IPS-NIHi7 (cell line): Measurements from ENCODE around the gene ASIC3.
A peak's percentile ranks its signal among the peaks of the same experiment; 100 is the strongest.
"Not testable (repeated sequence)": the region's sequence is repeated elsewhere in the genome, so short reads cannot be mapped to it uniquely, and the experiment has no call there.

Experiments
- DNase-seq: peaks from one replicate; pipeline ENCODE4 v3.0.0; 2012; ENCODE audit warnings: mixed read lengths; ENCODE audit errors: extremely low spot score

ASIC3 gene

DNA sequence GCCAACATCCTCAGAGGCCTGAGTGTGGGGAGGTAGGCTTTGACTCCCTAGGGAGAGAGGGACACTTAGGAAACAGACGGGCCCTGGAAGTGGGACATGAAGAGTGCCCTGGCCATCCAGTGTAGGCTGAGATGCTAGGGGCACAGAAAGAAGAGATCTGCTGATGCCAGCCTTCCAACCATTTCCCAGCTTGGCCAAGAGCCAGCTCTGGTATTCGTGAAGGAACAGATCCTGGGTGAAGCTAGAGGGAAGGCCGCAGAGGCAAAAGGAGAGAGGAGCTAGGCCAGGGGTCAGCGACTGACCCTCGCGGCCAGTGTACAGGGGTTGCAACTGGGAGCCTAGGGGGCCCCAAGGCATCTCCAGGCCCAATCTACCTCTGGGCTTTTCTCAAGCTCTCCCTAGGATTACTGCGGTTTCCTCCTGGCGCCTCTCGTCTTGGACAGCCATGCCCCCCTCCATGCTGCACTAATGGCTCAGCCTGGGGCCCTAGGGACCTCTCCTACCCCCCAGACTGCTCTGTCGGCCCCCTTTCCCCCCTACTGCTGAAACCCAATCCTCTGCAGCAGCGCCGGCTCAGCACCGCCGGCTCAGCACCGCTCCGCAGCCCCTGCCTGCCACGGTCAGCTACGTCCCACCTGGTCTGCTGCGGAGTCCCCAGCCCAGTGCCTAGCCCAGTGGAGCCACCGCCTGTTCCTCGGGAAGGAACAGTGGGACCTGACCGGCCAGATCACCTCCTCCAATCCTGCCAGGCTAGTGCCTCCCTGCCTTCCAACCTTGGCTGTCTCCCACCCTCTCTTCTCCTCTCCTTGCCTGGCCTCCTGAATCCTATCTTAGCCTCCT, at the start of gene ASIC3:
TSS of gene ASIC3 (plus strand) at position 556 of the 840 bp plus-strand sequence. CDS start 355 bp downstream, outside the sequence.
- DNase-seq: no peak

DNA sequence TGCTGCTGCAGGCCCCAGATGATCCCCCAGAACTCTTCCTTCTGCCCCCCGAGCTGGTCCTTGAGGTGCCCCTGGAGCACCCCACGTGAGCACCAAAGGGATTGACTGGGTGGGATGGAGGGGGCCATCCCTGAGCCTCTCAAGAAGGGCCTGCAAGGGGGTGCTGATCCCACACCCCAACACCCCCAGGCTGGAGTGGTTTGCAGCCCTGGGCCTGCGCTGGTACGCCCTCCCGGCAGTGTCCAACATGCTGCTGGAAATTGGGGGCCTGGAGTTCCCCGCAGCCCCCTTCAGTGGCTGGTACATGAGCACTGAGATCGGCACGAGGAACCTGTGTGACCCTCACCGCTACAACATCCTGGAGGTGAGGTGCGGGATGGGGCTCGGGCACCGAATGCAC, 49.3 kb upstream of the ASIC3 start:
- no peak for DNase-seq

DNA sequence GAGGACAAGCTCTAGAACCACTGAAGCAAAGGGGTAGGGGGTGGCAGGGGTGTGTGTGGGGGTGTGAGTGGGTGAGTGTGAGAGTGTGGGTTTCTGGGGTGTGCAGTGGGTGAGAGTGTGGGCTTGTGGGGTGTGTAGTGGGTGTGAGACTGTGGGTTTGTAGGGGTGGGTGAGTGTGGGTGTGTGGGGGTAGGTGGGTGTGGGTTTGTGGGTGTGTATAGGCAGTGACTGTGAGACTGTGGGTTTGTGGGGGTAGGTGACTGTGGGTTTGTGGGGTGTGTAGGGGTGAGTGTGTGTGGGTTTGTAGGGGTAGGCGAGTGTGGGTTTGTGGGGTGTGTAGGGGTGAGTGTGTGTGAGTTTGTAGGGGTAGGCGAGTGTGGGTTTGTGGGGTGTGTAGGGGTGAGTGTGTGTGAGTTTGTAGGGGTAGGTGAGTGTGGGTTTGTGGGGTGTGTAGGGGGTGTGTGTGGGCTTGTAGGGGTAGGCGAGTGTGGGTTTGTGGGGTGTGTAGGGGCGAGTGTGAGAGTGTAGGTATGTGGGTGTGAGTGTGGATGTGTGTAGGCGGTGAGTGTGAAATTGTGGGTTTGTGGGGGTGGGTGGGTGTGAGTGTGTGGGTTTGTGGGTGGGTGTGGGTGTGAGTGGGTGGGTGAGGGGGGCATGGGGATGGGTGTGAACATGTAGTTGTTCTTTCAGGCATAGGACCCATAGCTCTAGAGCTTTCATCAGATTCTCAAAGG, 48.7 kb upstream of the ASIC3 start:
- no peak for DNase-seq

DNA sequence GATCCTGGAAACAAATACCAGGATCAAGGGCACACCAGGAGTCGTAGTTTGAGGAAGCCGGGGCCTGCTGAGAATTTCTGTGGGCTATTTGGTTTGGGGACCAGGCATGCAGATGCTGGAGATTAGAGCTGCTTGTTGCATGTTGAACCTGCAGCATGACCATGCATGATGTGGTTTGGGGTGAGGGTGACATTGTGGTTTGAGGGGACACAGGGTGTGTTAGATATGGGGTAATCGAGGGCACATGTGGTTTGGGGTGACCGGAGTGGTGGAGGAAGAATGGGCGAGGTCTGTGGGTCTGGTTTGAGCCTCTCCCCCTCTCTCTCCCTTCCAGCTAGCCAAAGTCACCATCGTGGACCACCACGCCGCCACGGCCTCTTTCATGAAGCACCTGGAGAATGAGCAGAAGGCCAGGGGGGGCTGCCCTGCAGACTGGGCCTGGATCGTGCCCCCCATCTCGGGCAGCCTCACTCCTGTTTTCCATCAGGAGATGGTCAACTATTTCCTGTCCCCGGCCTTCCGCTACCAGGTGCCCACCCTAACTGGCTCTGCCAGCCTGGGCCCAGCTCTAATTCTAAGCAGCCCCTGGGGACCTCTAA, 47.3 kb upstream of the ASIC3 start:
- no peak for DNase-seq

DNA sequence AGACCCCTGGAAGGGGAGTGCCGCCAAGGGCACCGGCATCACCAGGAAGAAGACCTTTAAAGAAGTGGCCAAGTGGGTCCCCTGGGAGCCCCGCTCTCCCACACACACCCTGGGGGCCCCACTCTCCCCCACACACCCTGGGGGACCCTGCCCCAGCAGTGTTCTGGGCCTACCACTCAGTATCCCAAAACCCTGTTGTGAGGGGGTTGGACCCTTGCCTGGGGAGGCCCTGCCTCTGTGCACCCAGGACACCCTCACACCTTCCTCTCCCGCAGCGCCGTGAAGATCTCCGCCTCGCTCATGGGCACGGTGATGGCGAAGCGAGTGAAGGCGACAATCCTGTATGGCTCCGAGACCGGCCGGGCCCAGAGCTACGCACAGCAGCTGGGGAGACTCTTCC, 46.8 kb upstream of the ASIC3 start:
- DNase-seq: no peak

DNA sequence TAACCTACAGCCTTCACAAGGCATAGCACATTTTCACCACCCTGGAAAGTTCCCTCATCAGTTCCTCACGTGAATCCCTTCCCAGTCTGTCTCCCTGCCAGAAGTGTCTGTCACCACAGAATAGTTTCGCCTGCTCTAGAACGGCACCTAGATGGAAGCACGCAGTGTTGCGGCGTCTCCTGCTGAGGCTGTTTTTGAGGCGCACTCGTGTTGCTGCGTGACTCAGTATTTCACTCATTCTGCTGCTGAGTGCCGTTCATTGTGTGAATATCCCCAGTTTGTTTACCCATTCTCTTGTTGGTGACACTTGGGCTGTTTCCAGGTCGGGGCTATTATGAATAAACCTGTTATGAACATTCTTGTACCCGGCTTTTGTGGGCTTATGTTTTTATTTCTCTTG, 44.8 kb upstream of the ASIC3 start:
- DNase-seq: no peak

DNA sequence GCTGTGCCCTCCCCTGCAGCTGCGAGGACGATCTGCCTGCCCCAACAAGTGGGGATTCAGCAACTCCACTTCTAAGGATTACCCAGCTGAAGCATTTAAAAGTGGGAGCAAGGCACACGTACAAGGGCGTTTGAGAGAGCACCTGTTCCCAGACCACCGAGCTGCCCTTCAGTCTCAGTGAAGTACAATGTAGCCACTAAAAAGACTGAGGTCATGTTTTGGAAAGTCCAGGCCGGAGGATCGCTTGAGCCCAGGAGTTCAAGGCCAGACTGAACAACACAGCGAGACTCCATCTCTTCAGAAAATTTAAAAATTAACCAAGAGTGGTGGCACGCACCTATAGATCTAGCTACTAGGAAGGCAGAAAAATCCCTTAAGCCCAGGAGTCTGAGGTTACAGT, 42.8 kb upstream of the ASIC3 start:
- no peak for DNase-seq

DNA sequence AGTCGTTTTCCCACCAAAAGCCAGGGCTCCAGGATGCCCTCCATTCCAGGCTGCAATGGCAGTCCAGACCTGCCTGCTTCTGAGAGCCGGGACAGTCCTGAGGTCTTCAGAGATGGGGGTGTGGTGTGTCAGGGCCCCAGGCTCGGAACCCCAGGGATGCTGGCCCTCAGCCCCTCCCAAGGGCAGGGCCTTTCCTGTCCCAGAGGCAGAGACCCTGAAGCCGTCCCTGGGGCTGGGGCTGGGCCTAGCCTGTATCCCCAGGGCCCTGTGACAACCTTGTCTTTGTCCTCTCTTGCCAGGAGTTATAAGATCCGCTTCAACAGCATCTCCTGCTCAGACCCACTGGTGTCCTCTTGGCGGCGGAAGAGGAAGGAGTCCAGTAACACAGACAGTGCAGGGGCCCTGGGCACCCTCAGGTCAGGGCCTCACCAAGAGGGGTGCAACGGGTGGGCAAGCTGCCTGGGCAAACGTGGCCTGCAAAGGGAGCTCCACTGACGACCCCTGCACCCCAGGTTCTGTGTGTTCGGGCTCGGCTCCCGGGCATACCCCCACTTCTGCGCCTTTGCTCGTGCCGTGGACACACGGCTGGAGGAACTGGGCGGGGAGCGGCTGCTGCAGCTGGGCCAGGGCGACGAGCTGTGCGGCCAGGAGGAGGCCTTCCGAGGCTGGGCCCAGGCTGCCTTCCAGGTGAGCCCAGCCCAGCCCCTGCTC, 41.6 kb upstream of the ASIC3 start:
- no peak for DNase-seq

DNA sequence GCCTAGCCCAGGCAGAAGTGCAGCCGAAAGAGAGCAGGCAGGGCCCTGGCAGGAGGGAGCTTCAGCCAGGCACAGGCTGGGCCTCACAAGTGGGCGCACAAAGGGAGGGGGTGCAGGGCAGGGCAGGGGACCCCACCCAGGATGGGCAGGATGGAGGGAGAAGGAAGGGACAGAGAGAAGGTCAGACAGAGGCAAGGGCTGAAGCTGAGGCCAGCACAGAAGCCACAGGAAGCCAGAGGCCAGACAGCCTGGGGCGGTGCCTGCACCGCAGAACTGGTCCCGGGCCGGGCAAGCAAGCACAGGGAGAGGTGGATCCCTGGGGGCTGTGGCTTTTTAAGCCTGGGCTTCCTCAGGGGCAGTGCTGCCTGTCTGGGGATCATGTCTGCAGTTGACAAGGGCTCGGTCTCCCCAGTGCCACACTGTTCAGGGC, 40.8 kb upstream of the ASIC3 start:
- DNase-seq: no peak

DNA sequence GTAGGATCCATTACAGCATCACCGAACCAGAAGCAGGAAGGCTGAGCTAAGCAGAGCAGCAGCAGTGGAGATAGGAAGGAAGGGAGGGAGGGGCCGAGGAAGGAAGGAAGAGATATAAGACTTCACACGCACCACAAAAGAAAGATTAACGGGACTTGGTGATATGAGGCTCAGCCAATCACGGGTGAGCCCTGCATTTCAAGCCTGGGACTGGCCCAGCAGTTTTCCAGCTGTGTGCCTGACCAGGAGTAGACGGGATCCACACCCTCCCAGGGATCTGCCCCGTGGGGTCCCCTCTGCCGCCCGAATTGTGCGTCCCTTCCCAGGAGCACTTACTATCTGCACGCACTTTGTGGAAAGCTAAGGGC, 40.2 kb upstream of the ASIC3 start:
- DNase-seq: no peak

DNA sequence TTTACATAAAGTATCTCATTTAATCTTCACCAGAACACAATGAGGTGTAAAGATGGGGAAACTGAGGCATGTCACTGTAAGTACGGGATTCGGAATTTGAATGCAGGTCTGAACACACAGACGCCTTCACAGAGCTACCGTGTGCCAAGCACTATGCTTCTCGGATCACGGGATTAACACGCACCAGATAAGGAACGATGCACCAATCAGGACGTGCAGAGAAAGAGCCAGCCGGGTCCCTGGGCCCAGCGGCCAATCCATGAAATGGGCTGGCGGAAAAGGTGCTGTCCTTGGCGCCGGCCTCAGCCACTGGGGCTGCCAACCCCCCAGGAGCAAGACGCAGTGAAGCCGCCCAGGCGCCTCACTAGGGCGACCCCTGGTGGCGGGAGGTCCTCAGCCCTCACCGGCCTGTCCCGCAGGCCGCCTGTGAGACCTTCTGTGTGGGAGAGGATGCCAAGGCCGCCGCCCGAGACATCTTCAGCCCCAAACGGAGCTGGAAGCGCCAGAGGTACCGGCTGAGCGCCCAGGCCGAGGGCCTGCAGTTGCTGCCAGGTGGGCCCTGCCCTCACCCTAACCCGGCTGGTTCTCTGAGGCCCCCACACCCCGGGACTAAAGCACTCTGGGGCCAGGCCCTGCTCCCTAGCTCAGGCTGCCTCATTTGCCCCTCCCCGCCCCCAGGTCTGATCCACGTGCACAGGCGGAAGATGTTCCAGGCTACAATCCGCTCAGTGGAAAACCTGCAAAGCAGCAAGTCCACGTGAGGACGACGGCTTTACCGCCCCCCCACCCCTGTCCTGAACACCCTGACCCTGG, 39.6 kb upstream of the ASIC3 start:
- peak; percentile 87 for DNase-seq

DNA sequence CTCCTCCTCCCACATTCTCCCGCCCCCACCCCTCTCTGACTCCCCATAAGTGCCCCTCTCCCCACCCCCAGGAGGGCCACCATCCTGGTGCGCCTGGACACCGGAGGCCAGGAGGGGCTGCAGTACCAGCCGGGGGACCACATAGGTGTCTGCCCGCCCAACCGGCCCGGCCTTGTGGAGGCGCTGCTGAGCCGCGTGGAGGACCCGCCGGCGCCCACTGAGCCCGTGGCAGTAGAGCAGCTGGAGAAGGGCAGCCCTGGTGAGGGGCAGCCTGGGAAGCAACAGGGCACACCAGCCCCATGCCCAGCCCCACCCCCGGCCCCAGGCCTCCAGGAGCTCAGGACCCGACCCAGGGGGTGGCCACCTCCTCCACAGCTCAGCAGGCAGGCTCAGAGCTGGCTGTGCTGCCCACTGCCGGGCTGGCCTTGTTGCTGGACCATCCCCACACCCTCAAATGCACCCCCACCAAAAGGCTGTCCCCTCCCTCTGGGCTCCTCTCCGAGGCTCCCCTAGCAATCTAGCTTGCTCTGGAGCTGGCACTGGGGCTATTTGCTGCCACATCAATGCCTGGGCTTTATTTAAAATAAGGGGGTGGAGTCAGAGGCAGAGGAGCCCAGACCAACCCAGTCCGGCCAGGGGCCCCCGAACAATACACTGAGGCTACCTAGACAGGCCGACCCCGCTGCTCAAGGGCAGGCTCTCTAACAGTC, 38.8 kb upstream of the ASIC3 start:
- no peak for DNase-seq

DNA sequence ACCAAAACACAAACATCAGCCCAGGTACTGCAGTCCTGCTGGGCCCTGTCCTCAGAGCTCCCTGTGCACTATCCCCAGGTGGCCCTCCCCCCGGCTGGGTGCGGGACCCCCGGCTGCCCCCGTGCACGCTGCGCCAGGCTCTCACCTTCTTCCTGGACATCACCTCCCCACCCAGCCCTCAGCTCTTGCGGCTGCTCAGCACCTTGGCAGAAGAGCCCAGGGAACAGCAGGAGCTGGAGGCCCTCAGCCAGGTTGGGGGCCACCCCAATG, 38.4 kb upstream of the ASIC3 start:
- DNase-seq: no peak

DNA sequence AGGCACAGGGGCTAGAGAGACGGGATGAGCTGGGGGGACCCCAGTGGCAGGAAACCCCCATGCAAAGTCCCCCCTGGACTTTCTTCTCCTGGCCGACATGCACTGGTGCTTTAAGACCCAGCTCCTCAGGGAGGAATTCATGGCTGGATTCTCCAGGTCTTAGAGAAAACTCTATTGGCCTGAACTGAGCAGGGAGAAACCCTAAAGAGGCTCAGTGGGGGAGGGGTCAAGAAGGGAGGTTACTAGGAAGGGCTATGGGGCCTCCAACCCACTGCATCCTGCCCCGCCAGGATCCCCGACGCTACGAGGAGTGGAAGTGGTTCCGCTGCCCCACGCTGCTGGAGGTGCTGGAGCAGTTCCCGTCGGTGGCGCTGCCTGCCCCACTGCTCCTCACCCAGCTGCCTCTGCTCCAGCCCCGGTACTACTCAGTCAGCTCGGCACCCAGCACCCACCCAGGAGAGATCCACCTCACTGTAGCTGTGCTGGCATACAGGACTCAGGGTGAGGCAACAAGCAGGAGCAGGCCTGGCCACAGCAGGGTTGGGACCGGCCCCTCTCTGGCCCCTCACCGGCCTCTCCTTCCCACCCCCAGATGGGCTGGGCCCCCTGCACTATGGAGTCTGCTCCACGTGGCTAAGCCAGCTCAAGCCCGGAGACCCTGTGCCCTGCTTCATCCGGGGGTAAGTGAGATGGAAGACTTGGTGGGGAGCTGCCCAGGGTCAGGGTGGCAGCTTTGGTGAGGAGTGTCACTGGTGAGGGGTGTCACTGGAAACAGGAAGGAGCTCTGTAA, 37.8 kb upstream of the ASIC3 start:
- no peak for DNase-seq

DNA sequence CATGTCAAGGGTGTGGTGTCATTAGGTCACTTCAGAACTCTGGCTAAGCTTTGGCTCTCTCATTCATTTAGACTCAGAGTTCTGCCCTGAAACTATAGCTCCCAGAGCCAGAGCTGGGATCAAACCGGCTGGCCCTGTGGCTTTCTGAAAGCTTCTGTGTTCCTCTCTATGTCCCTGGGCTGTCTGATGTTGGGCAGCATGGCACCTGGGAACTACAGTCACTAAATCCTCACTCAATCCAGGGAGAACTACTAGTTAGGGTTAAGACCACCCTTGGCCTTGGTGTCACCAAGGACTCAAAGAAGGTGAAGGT, 37.3 kb upstream of the ASIC3 start:
- no peak for DNase-seq

DNA sequence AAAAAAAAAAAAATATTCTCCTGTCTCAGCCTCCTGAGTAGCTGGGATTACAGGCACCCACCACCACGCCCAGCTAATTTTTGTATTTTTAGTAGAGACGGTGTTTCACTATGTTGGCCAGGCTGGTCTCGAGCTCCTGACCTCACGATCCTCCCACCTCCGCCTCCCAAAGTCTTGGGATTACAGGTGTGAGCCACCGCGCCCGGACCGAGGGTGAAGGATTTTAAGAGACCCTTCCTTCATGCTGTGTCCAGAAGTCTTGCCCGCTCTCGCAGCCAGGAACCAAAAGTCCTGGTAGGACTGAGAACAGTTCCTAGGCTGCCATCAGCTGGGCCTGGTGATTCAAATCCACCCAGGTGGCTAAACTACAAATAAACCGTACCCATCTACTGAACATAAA, 36.7 kb upstream of the ASIC3 start:
- DNase-seq: not testable (repeated sequence)

DNA sequence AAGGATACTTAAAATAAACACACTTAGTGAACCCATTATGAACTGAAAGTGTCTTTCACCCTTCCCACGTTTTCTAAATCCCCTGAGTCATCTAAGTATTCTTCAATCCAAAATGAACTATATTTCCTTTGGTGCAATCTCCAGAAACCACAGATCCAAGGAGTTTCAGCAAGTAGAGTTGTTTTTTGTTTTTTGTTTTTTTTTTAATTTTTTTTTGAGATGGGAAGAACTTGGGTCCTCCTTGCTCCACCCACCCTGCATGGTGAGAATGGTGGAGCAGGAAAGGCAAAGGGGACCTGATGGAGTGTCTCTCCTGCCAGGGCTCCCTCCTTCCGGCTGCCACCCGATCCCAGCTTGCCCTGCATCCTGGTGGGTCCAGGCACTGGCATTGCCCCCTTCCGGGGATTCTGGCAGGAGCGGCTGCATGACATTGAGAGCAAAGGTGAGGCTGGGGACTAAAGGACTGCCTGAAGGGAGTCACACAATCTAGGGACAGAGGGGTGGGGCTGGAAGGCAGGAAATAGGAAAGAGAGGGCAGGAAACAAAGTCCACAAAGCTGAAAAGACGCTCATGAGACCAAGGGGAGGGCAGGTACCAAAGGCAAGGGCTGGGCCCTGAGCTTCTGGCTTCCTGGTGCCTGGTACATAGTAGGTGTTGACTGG, 36.2 kb upstream of the ASIC3 start:
- no peak for DNase-seq

DNA sequence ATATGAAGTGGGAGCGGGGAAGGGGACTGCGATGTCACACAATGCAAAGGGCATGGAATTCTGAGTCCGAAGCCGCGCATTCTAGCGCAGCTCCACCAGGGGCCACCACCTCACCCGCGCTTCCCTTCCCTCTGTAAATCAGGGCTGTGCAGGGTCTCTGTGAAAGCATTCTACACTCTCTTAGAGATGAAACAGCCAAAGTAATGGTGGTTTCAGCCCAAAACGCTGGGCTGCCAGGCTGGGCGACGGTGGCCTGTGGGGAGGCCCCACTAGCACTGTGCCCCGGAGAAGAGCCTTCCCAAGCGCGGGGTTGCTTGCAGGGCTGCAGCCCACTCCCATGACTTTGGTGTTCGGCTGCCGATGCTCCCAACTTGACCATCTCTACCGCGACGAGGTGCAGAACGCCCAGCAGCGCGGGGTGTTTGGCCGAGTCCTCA, 35.4 kb upstream of the ASIC3 start:
- DNase-seq: peak; percentile 70

DNA sequence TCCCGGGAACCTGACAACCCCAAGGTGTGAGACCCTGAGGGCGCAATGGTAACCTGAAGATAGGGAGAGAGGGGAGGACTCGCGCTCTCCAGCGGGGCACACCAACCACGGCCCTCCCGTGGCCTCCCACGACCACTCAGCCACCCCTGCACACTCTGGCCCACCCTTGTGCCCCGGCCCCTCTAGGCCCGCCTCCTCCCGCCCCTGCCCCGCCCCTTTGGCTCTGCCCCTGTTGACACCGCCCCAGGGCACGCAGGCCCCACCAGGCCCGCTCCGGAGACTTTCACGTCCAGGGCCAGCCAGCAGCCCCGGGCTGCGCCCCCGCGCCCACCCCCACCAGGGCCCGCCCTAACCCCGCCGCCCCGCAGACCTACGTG, 35.0 kb upstream of the ASIC3 start:
- DNase-seq: no peak
